CD4-positive, alpha-beta T cell treated with Interleukin-2 at 100 ng/mL for 4 hours (primary cell): ENCODE data around the gene FARP1.
A peak's percentile ranks its signal among the peaks of the same experiment; 100 is the strongest.

Source experiments
- DNase-seq: peaks from one replicate; pipeline ENCODE4 v3.0.0-alpha.2; 2020; ENCODE audit warnings: low spot score

Gene FARP1

GRCh38 chr13:98443800-98444325, 301.0 kb downstream of the FARP1 start:
- no peak for DNase-seq

GRCh38 chr13:98444381-98444780, 301.5 kb downstream of the FARP1 start:
- no peak for DNase-seq

DNA sequence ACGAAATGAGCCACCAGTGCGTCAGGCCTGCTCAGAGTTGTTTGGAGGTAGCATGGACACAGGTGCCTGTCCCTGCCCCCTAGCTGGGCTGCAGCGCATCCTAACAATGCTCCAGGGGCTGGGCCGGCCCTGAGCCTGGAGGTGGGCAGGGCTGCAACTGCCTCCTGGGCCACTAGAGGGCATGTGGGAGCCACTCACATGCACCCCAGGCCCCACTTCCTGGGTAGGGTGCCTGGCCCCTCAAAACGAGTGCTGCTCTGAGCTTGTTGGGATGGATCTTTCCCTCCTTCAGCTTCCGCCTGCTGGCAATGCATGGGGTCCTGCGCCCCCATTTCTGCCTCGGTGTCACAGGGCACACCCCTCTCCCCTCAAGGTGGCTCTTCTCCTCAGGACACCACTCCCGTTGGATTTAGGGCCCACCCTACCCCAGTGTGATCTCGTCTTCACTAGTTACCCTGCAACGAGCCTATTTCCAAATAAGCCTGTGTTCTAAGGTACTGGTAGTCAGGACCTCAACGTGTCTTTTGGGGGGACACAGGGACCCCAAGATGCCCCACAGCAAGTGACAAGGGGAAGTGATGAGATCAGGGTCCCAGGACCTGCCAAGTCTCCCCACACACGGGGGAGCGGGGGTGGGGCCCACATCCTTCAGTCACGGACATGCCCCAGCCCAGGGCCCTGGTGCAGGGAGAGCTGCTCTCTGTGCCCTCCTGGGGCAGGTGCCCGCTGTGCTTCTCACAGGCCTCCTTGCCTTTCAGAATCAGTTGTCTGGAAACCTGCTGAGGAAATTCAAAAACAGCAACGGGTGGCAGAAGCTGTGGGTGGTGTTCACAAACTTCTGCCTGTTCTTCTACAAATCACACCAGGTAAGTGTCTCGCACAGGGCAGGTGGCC, 302.7 kb downstream of the FARP1 start:
- peak; percentile 79 for DNase-seq

DNA sequence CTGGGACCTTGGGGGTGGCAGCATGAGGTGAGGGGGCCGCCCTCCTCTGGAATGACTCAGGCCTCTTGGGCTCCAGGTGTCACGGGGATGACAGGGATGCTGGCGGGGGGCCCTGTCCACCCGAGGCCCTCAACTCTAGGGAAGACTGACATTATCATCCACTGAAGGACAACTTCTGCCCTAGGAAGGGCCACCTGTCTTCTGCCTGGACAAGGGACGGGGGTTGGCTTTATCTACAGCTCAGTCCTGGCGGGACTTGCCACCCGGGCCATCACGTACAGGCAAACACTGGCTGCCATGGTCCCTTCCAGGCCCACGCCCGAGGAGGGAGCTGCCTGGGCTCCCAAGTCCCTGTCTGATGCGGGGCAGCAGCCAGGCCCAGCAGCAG, 303.3 kb downstream of the FARP1 start:
- no peak for DNase-seq

DNA sequence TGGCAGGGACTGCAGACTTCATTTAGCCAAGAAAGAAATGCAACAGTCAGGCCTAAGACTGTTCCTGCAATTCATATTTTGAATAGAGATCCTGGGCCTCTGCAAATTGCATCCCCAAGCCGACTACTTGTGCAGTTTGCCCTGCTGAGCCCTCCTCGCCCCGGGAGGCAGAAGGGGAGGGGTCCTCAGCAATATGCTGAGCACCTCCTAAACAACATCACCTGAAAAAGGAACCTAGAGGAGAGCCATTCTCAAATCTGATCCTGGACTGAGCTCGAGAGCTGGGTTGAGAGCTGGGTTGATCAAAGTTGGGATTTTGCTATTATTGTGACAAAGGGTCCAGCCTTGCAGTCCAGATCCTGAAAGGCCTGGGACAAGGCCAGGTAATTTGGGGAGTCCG, 304.2 kb downstream of the FARP1 start:
- DNase-seq = no peak

- DNase-seq = peak; percentile 25
Observed at GRCh38 chr13:98447881-98448641, 305.2 kb downstream of the FARP1 start.

GRCh38 chr13:98448642-98448928, 305.7 kb downstream of the FARP1 start:
- no peak for DNase-seq

- no peak for DNase-seq
Observed at GRCh38 chr13:98449273-98449672, 306.4 kb downstream of the FARP1 start.

- DNase-seq = no peak
Observed at GRCh38 chr13:98450026-98450425, 307.1 kb downstream of the FARP1 start.

GRCh38 chr13:98450539-98451111, 307.7 kb downstream of the FARP1 start:
- DNase-seq = peak; percentile 12

- DNase-seq = no peak
Observed at GRCh38 chr13:98451676-98452470, 309.0 kb downstream of the FARP1 start.

DNA sequence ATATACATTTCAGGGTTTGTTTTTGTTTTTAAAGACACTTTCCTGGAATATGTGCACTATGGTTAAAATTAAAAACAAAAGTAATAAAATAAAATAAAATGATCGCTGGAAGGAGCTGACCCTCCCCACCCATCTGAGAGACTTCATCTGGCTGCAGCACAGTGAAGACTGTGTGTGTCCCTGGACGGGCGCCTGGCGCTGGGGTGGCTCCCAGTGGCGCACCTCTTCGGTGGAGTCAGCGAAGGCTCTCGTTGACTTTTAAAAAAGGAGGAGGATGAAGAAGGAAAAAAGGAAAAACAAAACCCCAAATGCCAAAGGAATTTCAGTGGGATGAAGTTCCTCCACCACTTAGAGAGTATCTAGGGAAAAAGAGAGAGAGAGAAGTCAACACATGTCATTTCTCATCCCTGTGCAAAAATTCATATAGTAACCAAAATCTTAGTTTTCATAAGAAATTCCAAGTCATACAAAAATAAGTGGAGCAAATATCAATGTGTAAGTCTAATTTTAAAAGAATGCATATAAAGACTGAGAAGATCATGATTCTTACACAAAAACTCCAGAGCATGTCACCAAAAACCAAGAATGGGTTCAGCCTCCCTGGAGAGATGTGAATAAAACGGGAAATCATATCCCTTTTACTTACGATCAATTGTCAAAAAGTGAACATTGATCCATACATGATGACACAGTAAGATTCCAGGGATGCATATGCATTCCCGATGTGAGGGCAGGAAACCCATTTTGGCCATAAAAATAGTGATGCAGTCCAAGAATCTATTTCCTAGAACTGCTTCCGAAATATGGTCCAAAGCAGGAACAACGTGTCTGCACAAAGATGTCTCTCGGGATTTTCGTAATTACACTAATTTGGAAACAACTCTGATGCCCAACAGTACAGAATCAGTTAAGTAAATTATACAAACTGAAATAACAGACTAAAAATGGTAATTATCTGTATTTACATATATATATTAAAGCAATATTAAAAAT, 310.3 kb downstream of the FARP1 start:
- DNase-seq = no peak

DNA sequence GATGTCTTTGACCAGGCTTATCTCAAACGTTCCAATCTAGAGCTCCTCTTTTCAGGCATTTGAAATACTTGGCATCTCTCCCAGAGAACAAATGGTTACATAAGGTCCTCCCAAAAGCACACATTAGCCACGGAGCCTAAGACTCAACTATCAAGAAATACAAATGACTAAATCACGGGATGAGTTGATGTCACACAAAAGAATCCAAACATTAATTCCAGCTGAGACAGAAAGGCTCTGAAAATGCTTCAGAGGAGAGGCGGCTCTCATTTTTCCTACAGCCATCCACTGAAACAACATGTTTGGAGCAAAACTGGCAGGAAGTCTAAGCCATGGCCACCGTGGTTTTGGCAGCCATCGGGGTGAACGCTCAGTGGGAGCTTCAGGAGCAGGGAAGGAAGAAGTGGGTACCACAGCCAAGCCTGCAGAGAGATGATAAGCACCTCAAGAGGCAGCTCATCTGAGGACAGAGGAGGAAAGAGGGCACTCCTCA, 311.5 kb downstream of the FARP1 start:
- DNase-seq = no peak

- DNase-seq = no peak
Observed at GRCh38 chr13:98456413-98456845, 313.5 kb downstream of the FARP1 start.

- DNase-seq = no peak
Observed at GRCh38 chr13:98457053-98457452, 314.2 kb downstream of the FARP1 start.

DNA sequence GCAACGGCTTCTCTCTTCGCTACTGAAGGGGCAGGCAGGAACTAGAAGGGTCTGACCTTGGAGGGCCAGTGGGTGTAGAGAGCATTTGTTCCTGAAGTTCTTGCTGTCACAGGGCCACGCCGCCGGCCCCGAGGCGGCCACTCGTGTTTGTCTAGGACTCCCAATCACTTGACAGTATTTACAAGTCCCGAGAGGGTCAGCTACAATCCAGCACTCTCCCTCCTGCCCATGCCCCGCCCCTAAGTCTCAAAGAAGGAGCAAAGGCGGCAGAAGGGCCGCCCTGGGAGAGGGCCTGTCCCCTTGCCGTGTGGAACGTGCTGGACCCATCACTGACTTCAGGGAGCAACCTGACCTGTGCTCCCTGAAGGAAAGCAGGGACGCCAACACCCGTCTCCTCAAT, 315.5 kb downstream of the FARP1 start:
- DNase-seq = no peak

DNA sequence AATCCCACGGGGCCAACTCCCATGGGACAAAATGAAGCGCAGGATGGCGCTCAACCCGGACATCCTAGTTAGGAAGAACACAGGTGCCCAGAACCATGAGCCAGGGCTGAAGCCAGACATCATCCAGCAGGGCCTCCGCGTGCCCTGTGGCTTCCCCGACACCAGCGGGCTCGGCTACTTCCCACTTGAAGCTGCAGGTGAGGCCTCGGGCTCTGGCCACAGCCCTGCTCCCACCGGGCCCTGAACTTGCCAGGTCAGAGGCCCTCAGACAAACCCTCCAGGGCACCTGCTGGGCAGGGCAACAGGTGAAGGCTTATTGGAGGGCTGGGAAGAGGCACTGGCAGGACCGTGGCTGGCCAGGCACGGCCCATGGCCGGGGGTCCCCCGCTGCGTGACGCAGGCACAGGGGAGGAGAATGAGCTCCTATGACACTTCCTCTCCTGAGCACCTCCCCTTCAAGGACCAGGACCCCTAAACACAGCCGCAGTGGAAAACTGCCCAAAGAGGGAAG, 316.3 kb downstream of the FARP1 start:
- DNase-seq = no peak

DNA sequence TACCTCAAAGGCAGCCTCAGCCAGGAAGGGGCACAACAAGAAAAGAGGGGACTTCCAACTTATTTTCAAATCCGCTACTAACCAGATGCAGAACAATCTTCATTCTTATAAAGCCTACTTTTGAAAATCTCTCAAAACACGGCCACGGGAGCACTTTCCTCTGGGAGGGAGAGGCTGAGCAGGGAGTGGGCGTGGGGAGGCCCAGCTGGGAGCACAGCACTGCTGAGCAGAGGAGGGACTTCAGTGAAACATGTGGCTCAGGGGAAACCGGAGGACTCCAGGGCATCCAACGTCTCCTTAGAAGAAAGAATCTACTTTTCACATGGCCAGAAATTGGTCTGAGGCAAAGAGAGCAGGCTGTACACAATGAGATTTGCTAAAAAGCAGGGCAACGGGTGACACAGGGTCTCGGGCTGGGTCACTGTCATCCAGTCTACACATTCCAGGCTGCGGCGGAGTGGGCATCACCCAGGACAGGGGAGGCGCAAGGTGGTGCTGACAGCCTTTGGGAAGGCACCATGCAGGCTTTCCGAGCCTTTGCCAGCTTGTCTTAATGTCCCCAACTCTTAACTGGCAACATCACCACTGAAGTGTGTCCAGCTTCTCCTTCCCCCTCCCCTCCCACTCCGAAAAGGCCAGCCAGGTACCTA, 317.0 kb downstream of the FARP1 start:
- no peak for DNase-seq

DNA sequence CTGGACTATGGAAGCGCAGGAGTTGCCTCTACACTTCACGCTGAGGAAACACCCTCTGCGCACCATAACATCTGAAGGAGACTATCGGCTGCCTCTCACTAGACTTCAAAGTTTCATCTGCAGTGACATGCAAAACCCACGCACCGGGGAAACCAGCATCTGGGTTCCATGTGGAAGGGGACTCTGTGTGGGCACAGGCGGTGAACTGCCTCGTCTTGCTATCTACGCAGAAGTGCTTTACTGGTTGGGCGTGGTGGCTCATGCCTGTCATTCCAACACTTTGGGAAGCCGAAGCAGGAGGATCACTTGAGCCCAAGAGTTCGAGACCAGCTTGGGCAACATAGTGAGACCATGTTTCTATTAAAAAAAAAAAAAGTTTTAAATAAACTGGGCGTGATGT, 317.6 kb downstream of the FARP1 start:
- no peak for DNase-seq
